HUDEP-2 (cell line): Measurements from ENCODE around the gene F2RL1.
"Not testable (repeated sequence)": the region's sequence is repeated elsewhere in the genome, so short reads cannot be mapped to it uniquely, and the experiment has no call there.

Source experiments
- DNase-seq, 76 experiments: peaks; one replicate each; lab custom pipeline; 2025; ENCODE audit not compliant: unreplicated experiment in 76 of 76; lab: John Stamatoyannopoulos, UW

Gene F2RL1

GRCh38 chr5:76849419-76850291, 30.8 kb downstream of the F2RL1 start, which contains the start of gene S100Z:
TSS of gene S100Z (plus strand) at chr5:76850014. CDS start at chr5:76875360, 25,346 bp downstream.
- peak in 75 of 76 experiments; percentile 33 to 95 (median 78) for DNase-seq

- DNase-seq: no peak
Observed at GRCh38 chr5:76850543-76851145, 31.8 kb downstream of the F2RL1 start.

- no peak for DNase-seq
Observed at GRCh38 chr5:76851728-76852369, 33.0 kb downstream of the F2RL1 start.

GRCh38 chr5:76852772-76853171, 33.9 kb downstream of the F2RL1 start:
- DNase-seq: no peak

- not testable (repeated sequence) for DNase-seq
Observed at GRCh38 chr5:76853741-76854140, 34.9 kb downstream of the F2RL1 start.

GRCh38 chr5:76854644-76855043, 35.8 kb downstream of the F2RL1 start:
- DNase-seq: no peak

- DNase-seq: not testable (repeated sequence)
Observed at GRCh38 chr5:76855501-76855900, 36.7 kb downstream of the F2RL1 start.

- peak in 4 of 76 experiments; percentile 6 to 28 (median 12) for DNase-seq
Observed at GRCh38 chr5:76855961-76856360, 37.1 kb downstream of the F2RL1 start.

GRCh38 chr5:76856800-76857199, 38.0 kb downstream of the F2RL1 start:
- peak in 56 of 76 experiments; percentile 2 to 85 (median 41) for DNase-seq

GRCh38 chr5:76859591-76860247, 40.9 kb downstream of the F2RL1 start:
- DNase-seq: no peak

- no peak for DNase-seq
Observed at GRCh38 chr5:76861612-76862011, 42.8 kb downstream of the F2RL1 start.

- DNase-seq: no peak
Observed at GRCh38 chr5:76863001-76863400, 44.2 kb downstream of the F2RL1 start.

GRCh38 chr5:76866503-76866902, 47.7 kb downstream of the F2RL1 start:
- DNase-seq: no peak

- DNase-seq: no peak
Observed at GRCh38 chr5:76867038-76867437, 48.2 kb downstream of the F2RL1 start.

GRCh38 chr5:76867827-76868693, 49.2 kb downstream of the F2RL1 start:
- DNase-seq: peak in 62 of 76 experiments; percentile 1 to 75 (median 49)

- DNase-seq: no peak
Observed at GRCh38 chr5:76870046-76870445, 51.2 kb downstream of the F2RL1 start.

GRCh38 chr5:76874088-76874581, 55.3 kb downstream of the F2RL1 start:
- peak in 3 of 76 experiments; percentile 5 to 23 (median 11) for DNase-seq
